Astrocyte of the cerebellum (primary cell): ENCODE measurements around the gene XKRX.

Source experiments
- DNase-seq: peaks from one replicate; pipeline ENCODE4 v3.0.0-alpha.2; 2011; ENCODE audit warnings: low read depth
- H3K4me3 ChIP-seq: 2 replicates; pipeline ENCODE4 v1.5.1; 2011; ENCODE audit warnings: mild to moderate bottlenecking, low read depth, low read length, moderate library complexity
- CTCF ChIP-seq: IDR thresholded peaks from 2 replicates; pipeline ENCODE4 v1.5.1; 2012; ENCODE audit warnings: low read length, low read depth, moderate library complexity, mild to moderate bottlenecking; ENCODE audit errors: missing control alignments
- in situ Hi-C: cut with HindIII; loops from 2 replicates; pipeline ENCODE4 v1.10.0; 2017; ENCODE audit warnings: low sequenced_read_pairs

Gene XKRX

GRCh38 chrX:100935767-100936166 lies 7.0 kb upstream of the XKRX start:
- no peak for TF ChIP-seq CTCF
- in situ Hi-C loops = no loop called here
- no peak overlapping the region for H3K4me3 ChIP-seq
- DNase-seq = no peak

GRCh38 chrX:100931925-100932285 lies 3.2 kb upstream of the XKRX start:
- no peak for DNase-seq
- no peak overlapping the region for H3K4me3 ChIP-seq
- TF ChIP-seq CTCF = no peak
- in situ Hi-C loops = no loop called here

GRCh38 chrX:100931218-100931924 lies 2.7 kb upstream of the XKRX start:
- in situ Hi-C loops = no loop called here
- no peak for TF ChIP-seq CTCF
- no peak overlapping the region for H3K4me3 ChIP-seq
- DNase-seq = no peak

GRCh38 chrX:100926453-100926852 lies 2.3 kb downstream of the XKRX start:
- DNase-seq = no peak
- in situ Hi-C loops = no loop called here
- TF ChIP-seq CTCF = no peak
- no peak overlapping the region for H3K4me3 ChIP-seq

- in situ Hi-C loops = no loop called here
- TF ChIP-seq CTCF = no peak
- H3K4me3 ChIP-seq = no peak overlapping the region
- DNase-seq = no peak
Observed at GRCh38 chrX:100924375-100924774, 4.3 kb downstream of the XKRX start.

- TF ChIP-seq CTCF = no peak
- no peak overlapping the region for H3K4me3 ChIP-seq
- DNase-seq = no peak
- in situ Hi-C loops = no loop called here
Observed at GRCh38 chrX:100915562-100915961, 13.2 kb downstream of the XKRX start.
